Right atrium auricular region (tissue), 2 donors: ENCODE data around the gene ZFAND3. TPM values are rescaled to one million over a fixed set of nuclear protein-coding genes. Genes with fewer than 3 reads are reported as not detected.

Experiments used
- DNase-seq: peaks from one replicate; pipeline ENCODE4 v3.0.0-alpha.2; 2019; ENCODE audit warnings: low spot score
- H3K27ac ChIP-seq, 2 donors: fragments of 200-600 bp; sonication (generic); 1 replicate in 1 of 2; 2 replicates in 1 of 2; pipeline ENCODE4 v1.5.1; 2016 to 2019
- H3K27me3 ChIP-seq, 2 donors: fragments of 200-600 bp; sonication (generic); one replicate each; pipeline versions ENCODE4 v1.5.1 to v1.6.0; 2017 to 2019
- H3K36me3 ChIP-seq: fragments of 200-600 bp; sonication (generic); one replicate; pipeline ENCODE4 v1.5.1; 2016
- H3K4me1 ChIP-seq, 2 donors: fragments of 200-600 bp; sonication (generic); one replicate each; pipeline versions ENCODE4 v1.5.1 to v1.6.0; 2017 to 2019
- H3K4me3 ChIP-seq, 2 donors: fragments of 200-600 bp; sonication (generic); 1 replicate in 1 of 2; 2 replicates in 1 of 2; pipeline ENCODE4 v1.5.1; 2017 to 2019; ENCODE audit warnings: mild to moderate bottlenecking in 1 of 2, moderate library complexity in 1 of 2
- H3K9me3 ChIP-seq, 2 donors: fragments of 200-600 bp; sonication (generic); one replicate each; pipeline ENCODE4 v1.5.1; 2019
- total RNA-seq, 2 donors: library from RNA; depleted of rRNA; stranded (reverse); fragments of >200 nt; gene quantifications; one replicate each; pipeline ENCODE4 v1.1.0, GENCODE V29; 2016
- TF ChIP-seq, protein P1 (sequence below), 2 donors: fragments of 200-600 bp; sonication (generic); IDR thresholded peaks; one replicate each; pipeline ENCODE4 v1.5.1; 2019; ENCODE audit warnings: antibody characterized with exemption in 2 of 2

The ZFAND3 gene
- total RNA-seq, 2 donors from 2014 or later: 36.7 to 40.0 TPM

DNA sequence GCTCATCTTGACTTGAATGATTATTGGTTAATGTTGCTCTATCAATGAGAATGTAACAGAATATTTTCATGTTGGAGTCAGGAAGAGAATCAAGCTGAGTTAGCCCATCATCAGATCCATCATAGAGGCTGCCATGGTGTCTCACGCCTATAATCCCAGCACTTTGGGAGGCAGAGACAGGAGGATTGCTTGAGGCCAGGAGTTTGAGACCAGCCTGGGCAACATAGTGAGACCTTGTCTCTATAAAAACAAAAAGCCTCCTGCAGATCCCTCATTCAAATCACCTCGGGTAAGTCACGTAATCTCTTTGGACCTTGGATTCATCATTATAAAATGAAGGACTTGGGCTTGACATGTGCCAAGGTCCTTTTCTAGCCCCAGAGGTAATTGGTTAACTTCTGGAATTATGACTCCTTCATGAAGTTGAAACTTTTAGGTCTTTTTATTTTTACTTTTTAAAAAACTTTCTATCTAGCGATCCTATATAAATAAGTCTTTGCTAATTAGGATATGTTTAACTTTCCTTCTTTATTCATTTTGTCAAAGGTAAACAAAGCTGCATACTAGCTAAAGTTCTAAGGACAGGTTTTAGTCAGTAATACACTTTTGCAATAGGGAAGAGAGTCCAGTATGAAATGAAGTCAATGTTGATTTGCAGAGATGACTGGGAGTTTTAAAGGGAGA, 110.9 kb downstream of the ZFAND3 start:
- H3K36me3 ChIP-seq: no peaks in the 10 kb centered on the region
- H3K27ac ChIP-seq: peak overlapping the region in 1 of 2 donors; percentile 43
- H3K4me1 ChIP-seq: peaks cover 0 to 9% of the 10 kb centered on the region in 2 donors
- H3K27me3 ChIP-seq: no peaks in the 10 kb centered on the region
- H3K4me3 ChIP-seq: no peak overlapping the region
- DNase-seq: no peak
- TF ChIP-seq, protein P1, sequence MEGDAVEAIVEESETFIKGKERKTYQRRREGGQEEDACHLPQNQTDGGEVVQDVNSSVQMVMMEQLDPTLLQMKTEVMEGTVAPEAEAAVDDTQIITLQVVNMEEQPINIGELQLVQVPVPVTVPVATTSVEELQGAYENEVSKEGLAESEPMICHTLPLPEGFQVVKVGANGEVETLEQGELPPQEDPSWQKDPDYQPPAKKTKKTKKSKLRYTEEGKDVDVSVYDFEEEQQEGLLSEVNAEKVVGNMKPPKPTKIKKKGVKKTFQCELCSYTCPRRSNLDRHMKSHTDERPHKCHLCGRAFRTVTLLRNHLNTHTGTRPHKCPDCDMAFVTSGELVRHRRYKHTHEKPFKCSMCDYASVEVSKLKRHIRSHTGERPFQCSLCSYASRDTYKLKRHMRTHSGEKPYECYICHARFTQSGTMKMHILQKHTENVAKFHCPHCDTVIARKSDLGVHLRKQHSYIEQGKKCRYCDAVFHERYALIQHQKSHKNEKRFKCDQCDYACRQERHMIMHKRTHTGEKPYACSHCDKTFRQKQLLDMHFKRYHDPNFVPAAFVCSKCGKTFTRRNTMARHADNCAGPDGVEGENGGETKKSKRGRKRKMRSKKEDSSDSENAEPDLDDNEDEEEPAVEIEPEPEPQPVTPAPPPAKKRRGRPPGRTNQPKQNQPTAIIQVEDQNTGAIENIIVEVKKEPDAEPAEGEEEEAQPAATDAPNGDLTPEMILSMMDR (IDR thresholded peaks at IDR 0.05): no peak
- H3K9me3 ChIP-seq: no peaks in the 10 kb centered on the region

DNA sequence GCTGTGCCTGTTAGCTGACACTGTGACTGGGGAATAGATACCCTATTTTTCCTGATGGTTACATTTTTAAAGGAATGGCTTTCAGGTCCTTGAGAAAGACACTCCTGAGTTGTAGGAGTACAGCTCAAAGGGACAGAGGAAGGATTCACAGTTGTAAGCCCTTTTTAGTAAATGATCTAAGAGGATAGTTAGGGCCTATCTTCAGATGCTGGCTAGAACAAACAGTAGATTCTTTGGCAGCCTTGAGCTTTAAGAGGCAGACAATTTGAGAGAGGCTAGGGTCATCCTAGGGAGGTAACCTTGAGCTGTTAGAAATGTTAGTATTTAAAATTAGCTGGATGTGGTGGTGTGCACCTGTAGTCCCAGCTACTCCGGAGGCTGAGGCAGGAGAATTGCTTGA, 111.5 kb downstream of the ZFAND3 start:
- DNase-seq: no peak
- no peaks in the 10 kb centered on the region for H3K27me3 ChIP-seq
- peaks cover 0 to 9% of the 10 kb centered on the region in 2 donors for H3K4me1 ChIP-seq
- no peaks in the 10 kb centered on the region for H3K9me3 ChIP-seq
- peak overlapping the region in 1 of 2 donors; percentile 43 for H3K27ac ChIP-seq
- H3K4me3 ChIP-seq: no peak overlapping the region
- TF ChIP-seq, protein P1 (IDR thresholded peaks at IDR 0.05): no peak
- H3K36me3 ChIP-seq: no peaks in the 10 kb centered on the region

DNA sequence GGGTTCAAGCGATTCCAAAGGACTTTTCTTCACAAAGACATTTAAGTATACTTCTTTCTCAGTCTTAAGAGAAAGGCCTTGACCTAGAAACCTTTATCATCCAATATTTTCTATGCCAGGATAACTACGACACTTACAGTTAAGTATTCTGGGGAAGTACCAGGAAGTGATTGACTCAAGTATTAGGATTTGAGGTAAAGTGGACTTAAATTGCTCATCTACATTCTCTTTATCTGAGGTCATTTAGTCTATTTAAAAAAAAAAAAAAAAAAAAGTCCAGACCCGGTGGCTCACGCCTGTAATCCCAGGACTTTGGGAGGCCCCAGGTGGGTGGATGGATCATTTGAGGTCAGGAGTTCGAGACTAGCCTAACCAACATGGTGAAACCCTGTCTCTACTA, 114.7 kb downstream of the ZFAND3 start:
- H3K27ac ChIP-seq: no peak overlapping the region
- peaks cover 0 to 17% of the 10 kb centered on the region in 2 donors for H3K4me1 ChIP-seq
- TF ChIP-seq, protein P1 (IDR thresholded peaks at IDR 0.05): no peak
- no peaks in the 10 kb centered on the region for H3K27me3 ChIP-seq
- H3K36me3 ChIP-seq: no peaks in the 10 kb centered on the region
- H3K4me3 ChIP-seq: no peak overlapping the region
- H3K9me3 ChIP-seq: no peaks in the 10 kb centered on the region
- no peak for DNase-seq

GRCh38 chr6:37936150-37936549, 116.6 kb downstream of the ZFAND3 start:
- no peak for DNase-seq
- Histone ChIP-seq H3K27me3 (no peaks in the 10 kb centered on the region), H3K4me1 (peaks cover 0 to 36% of the 10 kb centered on the region in 2 donors), H3K36me3 (no peaks in the 10 kb centered on the region), H3K4me3 (no peak overlapping the region), H3K27ac (no peak overlapping the region), H3K9me3 (no peaks in the 10 kb centered on the region)
- TF ChIP-seq, protein P1 (IDR thresholded peaks at IDR 0.05): no peak

GRCh38 chr6:37936906-37937305, 117.4 kb downstream of the ZFAND3 start:
- no peaks in the 10 kb centered on the region for H3K36me3 ChIP-seq
- no peaks in the 10 kb centered on the region for H3K27me3 ChIP-seq
- DNase-seq: no peak
- peaks cover 0 to 44% of the 10 kb centered on the region in 2 donors for H3K4me1 ChIP-seq
- H3K4me3 ChIP-seq: no peak overlapping the region
- TF ChIP-seq, protein P1 (IDR thresholded peaks at IDR 0.05): no peak
- H3K9me3 ChIP-seq: no peaks in the 10 kb centered on the region
- no peak overlapping the region for H3K27ac ChIP-seq

DNA sequence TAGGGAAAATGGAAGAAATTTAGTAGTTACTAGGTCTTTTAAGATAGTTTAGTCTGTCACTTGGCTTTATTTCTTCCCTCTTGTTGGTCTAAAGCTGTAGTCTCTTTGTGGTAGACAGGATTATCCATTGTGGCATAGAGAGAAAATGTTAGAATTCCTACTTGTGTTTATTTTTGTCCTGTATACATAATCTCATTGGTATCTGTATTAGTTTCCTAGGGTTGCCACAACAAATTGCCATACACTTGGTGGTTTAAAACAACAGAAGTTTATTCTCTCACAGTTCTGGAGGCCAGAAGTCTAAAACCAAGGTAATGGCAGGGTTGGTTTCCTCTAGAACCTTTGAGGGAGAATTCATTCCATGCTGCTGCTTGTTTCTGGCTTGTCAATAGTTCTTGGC, 119.4 kb downstream of the ZFAND3 start:
- Histone ChIP-seq H3K27me3 (no peaks in the 10 kb centered on the region), H3K4me3 (no peak overlapping the region), H3K9me3 (no peaks in the 10 kb centered on the region), H3K36me3 (no peaks in the 10 kb centered on the region), H3K4me1 (peaks cover 0 to 53% of the 10 kb centered on the region in 2 donors), H3K27ac (peak overlapping the region in 1 of 2 donors; percentile 26)
- TF ChIP-seq, protein P1 (IDR thresholded peaks at IDR 0.05): no peak
- no peak for DNase-seq
